Activated CD4-positive, alpha-beta T cell treated with anti-CD3 and anti-CD28 coated beads, Interleukin-2, amount 10 ng/mL, durations not matched to agents 7 days and 5 days (primary cell): Measurements from ENCODE around the gene ERO1B. TPM values are rescaled to one million over a fixed set of nuclear protein-coding genes. Genes with fewer than 3 reads are reported as not detected.
"Not testable (repeated sequence)": the region's sequence is repeated elsewhere in the genome, so short reads cannot be mapped to it uniquely, and the experiment has no call there.

Source experiments
- CTCF ChIA-PET: fragments of 350-600 bp; sonication (Branson Sonifier 250); formaldehyde crosslinking; loops from one replicate; lab custom pipeline; 2021; ENCODE audit warnings: antibody characterized with exemption; lab: Charles Lee
- POLR2A ChIA-PET: fragments of 350-600 bp; sonication (Branson Sonifier 250); formaldehyde crosslinking; loops from one replicate; lab custom pipeline; 2021; ENCODE audit warnings: antibody characterized with exemption; lab: Charles Lee
- DNase-seq: peaks from one replicate; pipeline ENCODE4 v3.0.0-alpha.2; 2020
- H3K27ac Mint-ChIP-seq: one replicate; pipeline ENCODE4 v1.8.0; 2021; ENCODE audit warnings: mild to moderate bottlenecking, moderate library complexity, mixed read lengths
- H3K27me3 Mint-ChIP-seq: one replicate; pipeline ENCODE4 v1.8.0; 2021; ENCODE audit warnings: mixed read lengths
- H3K36me3 Mint-ChIP-seq: one replicate; pipeline ENCODE4 v1.8.0; 2021; ENCODE audit warnings: low read depth, mixed read lengths
- H3K4me1 Mint-ChIP-seq: one replicate; pipeline ENCODE4 v1.8.0; 2021; ENCODE audit warnings: mixed read lengths
- H3K4me3 Mint-ChIP-seq: one replicate; pipeline ENCODE4 v1.8.0; 2021; ENCODE audit warnings: mild to moderate bottlenecking, moderate library complexity, mixed read lengths
- H3K9me3 Mint-ChIP-seq: one replicate; pipeline ENCODE4 v1.8.0; 2021; ENCODE audit warnings: mixed read lengths
- total RNA-seq, 2 experiments: library from RNA; stranded (reverse); gene quantifications; one replicate each; pipeline ENCODE4 v1.2.3, GENCODE V29; 2021

The ERO1B gene
- total RNA-seq, result 1 to 10 TPM; 2.5 to 2.6 TPM

- CTCF ChIA-PET, result interaction anchor here (1.1 to 1.3 kb wide), 2 partner anchors 100 to 241 kb away, joined by 3 read pairs; no protein-coding TSS in a partner anchor
- Mint-ChIP-seq H3K27me3 (no peaks in the 10 kb centered on the region), H3K4me1 (peaks cover 40% of the 10 kb centered on the region), H3K36me3 (peaks cover 2% of the 10 kb centered on the region), H3K27ac (peak within 1 kb of the TSS; percentile 86), H3K4me3 (peak within 1 kb of the TSS; percentile 84), H3K9me3 (peaks cover under 1% of the 10 kb centered on the region)
- POLR2A ChIA-PET, result no interaction called here
- DNase-seq, result peak; percentile 96
Measured at GRCh38 chr1:236281654-236282424, at the start of gene ERO1B. Gene ERO1B, minus strand, starts transcription at chr1:236281958. Its CDS starts 175 bp downstream, at chr1:236281783.

GRCh38 chr1:236331412-236331811 is 49.7 kb upstream of the ERO1B start:
- H3K27me3 Mint-ChIP-seq, CTCF ChIA-PET, H3K36me3 Mint-ChIP-seq, POLR2A ChIA-PET, H3K4me3 Mint-ChIP-seq, DNase-seq, H3K4me1 Mint-ChIP-seq, H3K27ac Mint-ChIP-seq, H3K9me3 Mint-ChIP-seq: not testable (repeated sequence)

- Mint-ChIP-seq H3K4me1 (no peaks in the 10 kb centered on the region), H3K27ac (no peak overlapping the region), H3K27me3 (peaks cover 4% of the 10 kb centered on the region), H3K36me3 (no peaks in the 10 kb centered on the region), H3K9me3 (peaks cover 8% of the 10 kb centered on the region), H3K4me3 (no peak overlapping the region)
- no peak for DNase-seq
- POLR2A ChIA-PET, result no interaction called here
- CTCF ChIA-PET, result no interaction called here
Measured at GRCh38 chr1:236326432-236326831, 44.7 kb upstream of the ERO1B start.

GRCh38 chr1:236325567-236325966 is 43.8 kb upstream of the ERO1B start:
- Mint-ChIP-seq H3K4me1 (no peaks in the 10 kb centered on the region), H3K27me3 (peaks cover 4% of the 10 kb centered on the region)
- no peak for DNase-seq

GRCh38 chr1:236323819-236324411 is 42.2 kb upstream of the ERO1B start:
- H3K4me3 Mint-ChIP-seq, result no peak overlapping the region
- no peak for DNase-seq
- H3K27ac Mint-ChIP-seq, result no peak overlapping the region
- peaks cover 13% of the 10 kb centered on the region for H3K9me3 Mint-ChIP-seq
- no peaks in the 10 kb centered on the region for H3K4me1 Mint-ChIP-seq
- ChIA-PET POLR2A (no interaction called here), CTCF (interaction anchor here (0.6 kb wide), 1 partner anchor 13 kb away, joined by 3 read pairs; no protein-coding TSS in a partner anchor)
- no peaks in the 10 kb centered on the region for H3K36me3 Mint-ChIP-seq
- H3K27me3 Mint-ChIP-seq, result peaks cover 4% of the 10 kb centered on the region

More at GRCh38 chr1:236325567-236325966, 43.8 kb upstream of the ERO1B start:
- Mint-ChIP-seq H3K4me3 (no peak overlapping the region), H3K36me3 (no peaks in the 10 kb centered on the region), H3K9me3 (peaks cover 13% of the 10 kb centered on the region), H3K27ac (no peak overlapping the region)
- CTCF ChIA-PET, result interaction anchor here (0.7 kb wide), 1 partner anchor 97 kb away, joined by 3 read pairs; no protein-coding TSS in a partner anchor
- POLR2A ChIA-PET, result no interaction called here

GRCh38 chr1:236322566-236323409 is 41.0 kb upstream of the ERO1B start:
- no peak overlapping the region for H3K4me3 Mint-ChIP-seq
- H3K36me3 Mint-ChIP-seq, result no peaks in the 10 kb centered on the region
- H3K9me3 Mint-ChIP-seq, result peaks cover 13% of the 10 kb centered on the region
- no peak for DNase-seq
- H3K4me1 Mint-ChIP-seq, result no peaks in the 10 kb centered on the region
- CTCF ChIA-PET, result interaction anchor here (0.6 kb wide), 1 partner anchor 14 kb away, joined by 3 read pairs; no protein-coding TSS in a partner anchor
- POLR2A ChIA-PET, result no interaction called here
- H3K27me3 Mint-ChIP-seq, result peaks cover 4% of the 10 kb centered on the region
- H3K27ac Mint-ChIP-seq, result no peak overlapping the region

GRCh38 chr1:236321101-236321500 is 39.3 kb upstream of the ERO1B start:
- H3K27ac Mint-ChIP-seq, result no peak overlapping the region
- CTCF ChIA-PET, result interaction anchor here (1.0 kb wide), 1 partner anchor 16 kb away, joined by 4 read pairs; no protein-coding TSS in a partner anchor
- H3K9me3 Mint-ChIP-seq, result peaks cover 13% of the 10 kb centered on the region

GRCh38 chr1:236320671-236321070 is 38.9 kb upstream of the ERO1B start:
- Mint-ChIP-seq H3K36me3 (no peaks in the 10 kb centered on the region), H3K9me3 (peaks cover 13% of the 10 kb centered on the region), H3K27ac (no peak overlapping the region), H3K4me3 (no peak overlapping the region), H3K4me1 (no peaks in the 10 kb centered on the region), H3K27me3 (peaks cover 4% of the 10 kb centered on the region)
- CTCF ChIA-PET, result no interaction called here
- DNase-seq, result no peak
- POLR2A ChIA-PET, result no interaction called here

More at GRCh38 chr1:236321101-236321500, 39.3 kb upstream of the ERO1B start:
- no peak for DNase-seq
- H3K4me1 Mint-ChIP-seq, result no peaks in the 10 kb centered on the region
- POLR2A ChIA-PET, result no interaction called here
- H3K36me3 Mint-ChIP-seq, result no peaks in the 10 kb centered on the region
- H3K4me3 Mint-ChIP-seq, result no peak overlapping the region
- H3K27me3 Mint-ChIP-seq, result peaks cover 4% of the 10 kb centered on the region

- Mint-ChIP-seq H3K9me3 (peaks cover 13% of the 10 kb centered on the region), H3K27me3 (peaks cover 4% of the 10 kb centered on the region), H3K27ac (no peak overlapping the region), H3K36me3 (no peaks in the 10 kb centered on the region), H3K4me1 (no peaks in the 10 kb centered on the region), H3K4me3 (no peak overlapping the region)
- DNase-seq, result no peak
- ChIA-PET POLR2A (no interaction called here), CTCF (no interaction called here)
Measured at GRCh38 chr1:236320214-236320613, 38.5 kb upstream of the ERO1B start.

GRCh38 chr1:236316437-236316836 is 34.7 kb upstream of the ERO1B start:
- POLR2A ChIA-PET, result interaction anchor here (0.6 kb wide), 1 partner anchor 524 kb away, joined by 3 read pairs; no protein-coding TSS in a partner anchor
- DNase-seq, result no peak
- H3K4me1 Mint-ChIP-seq, result no peaks in the 10 kb centered on the region
- H3K4me3 Mint-ChIP-seq, result no peak overlapping the region
- no peaks in the 10 kb centered on the region for H3K27me3 Mint-ChIP-seq
- no peaks in the 10 kb centered on the region for H3K36me3 Mint-ChIP-seq
- no peak overlapping the region for H3K27ac Mint-ChIP-seq
- peaks cover 5% of the 10 kb centered on the region for H3K9me3 Mint-ChIP-seq
- CTCF ChIA-PET, result no interaction called here

- Mint-ChIP-seq H3K27me3 (no peaks in the 10 kb centered on the region), H3K4me1 (no peaks in the 10 kb centered on the region), H3K4me3 (no peak overlapping the region), H3K9me3 (no peaks in the 10 kb centered on the region), H3K27ac (no peak overlapping the region), H3K36me3 (no peaks in the 10 kb centered on the region)
- CTCF ChIA-PET, result no interaction called here
- no peak for DNase-seq
- POLR2A ChIA-PET, result interaction anchor here (0.6 kb wide), 1 partner anchor 523 kb away, joined by 3 read pairs; no protein-coding TSS in a partner anchor
Measured at GRCh38 chr1:236315518-236315917, 33.8 kb upstream of the ERO1B start.

- Mint-ChIP-seq H3K36me3 (no peaks in the 10 kb centered on the region), H3K27me3 (no peaks in the 10 kb centered on the region), H3K9me3 (no peaks in the 10 kb centered on the region), H3K4me3 (no peak overlapping the region), H3K4me1 (no peaks in the 10 kb centered on the region), H3K27ac (no peak overlapping the region)
- ChIA-PET CTCF (no interaction called here), POLR2A (no interaction called here)
- no peak for DNase-seq
Measured at GRCh38 chr1:236315092-236315491, 33.3 kb upstream of the ERO1B start.
